Breast epithelium (tissue), 4 donors: ENCODE data around the gene IL20RA. TPM values are rescaled to one million over a fixed set of nuclear protein-coding genes. Genes with fewer than 3 reads are reported as not detected.

ENCODE experiments used
- DNase-seq, 2 donors: peaks; one replicate each; pipeline ENCODE4 v3.0.0-alpha.2; 2019; ENCODE audit warnings: low spot score in 2 of 2
- H3K27ac ChIP-seq, 2 donors: fragments of 200-600 bp; sonication (generic) in 1 of 2; one replicate each; pipeline ENCODE4 v1.5.1; 2016 to 2019; ENCODE audit warnings: mild to moderate bottlenecking in 1 of 2
- H3K27me3 ChIP-seq, 2 donors: fragments of 200-600 bp; sonication (generic) in 1 of 2; one replicate each; pipeline versions ENCODE4 v1.5.1 to v1.6.0; 2017 to 2019; ENCODE audit warnings: control low read depth in 1 of 2, mild to moderate bottlenecking in 1 of 2
- H3K36me3 ChIP-seq: fragments of 200-600 bp; one replicate; pipeline ENCODE4 v1.5.1; 2019
- H3K4me1 ChIP-seq, 2 donors: fragments of 200-600 bp; sonication (generic); one replicate each; pipeline ENCODE4 v1.5.1; 2016 to 2019; ENCODE audit warnings: control low read depth in 1 of 2
- H3K4me3 ChIP-seq, 3 donors: fragments of 200-600 bp; sonication (generic); 1 replicate in 2 of 3; 2 replicates in 1 of 3; pipeline ENCODE4 v1.5.1; 2016 to 2019; ENCODE audit warnings: mild to moderate bottlenecking in 3 of 3, moderate library complexity in 2 of 3
- H3K9me3 ChIP-seq, 2 donors: fragments of 200-600 bp; sonication (generic) in 1 of 2; one replicate each; pipeline ENCODE4 v1.5.1; 2016 to 2019; ENCODE audit warnings: control low read depth in 1 of 2
- POLR2A ChIP-seq: fragments of 450-650 bp; IDR thresholded peaks from one replicate; pipeline ENCODE4 v1.6.1; 2016; ENCODE audit warnings: antibody characterized with exemption, mild to moderate bottlenecking, moderate library complexity
- POLR2AphosphoS5 ChIP-seq, 3 donors: sonication (generic); formaldehyde crosslinking; IDR thresholded peaks; one replicate each; pipeline ENCODE4 v1.6.1; 2017; ENCODE audit warnings: antibody characterized with exemption in 3 of 3
- intact Hi-C: fragments of 100-400 bp; cut with DNase I; formaldehyde crosslinking; loops from one replicate; pipeline ENCODE4 v1.15.1; 2023; ENCODE audit warnings: low total_unique reads
- total RNA-seq, 3 donors: library from RNA; depleted of rRNA; stranded (reverse); fragments of >200 nt; gene quantifications; one replicate each; pipeline ENCODE4 v1.1.0, GENCODE V29; 2016
- TF ChIP-seq, protein P1 (sequence below), 3 donors: fragments of 450-650 bp; IDR thresholded peaks; one replicate each; pipeline ENCODE4 v1.5.1; 2016 to 2017; ENCODE audit warnings: antibody characterized with exemption in 3 of 3, mild to moderate bottlenecking in 3 of 3, moderate library complexity in 3 of 3

The IL20RA gene
- total RNA-seq, 3 donors from 2014 or later = 1.6 to 69.8 (median 49.2) TPM

DNA sequence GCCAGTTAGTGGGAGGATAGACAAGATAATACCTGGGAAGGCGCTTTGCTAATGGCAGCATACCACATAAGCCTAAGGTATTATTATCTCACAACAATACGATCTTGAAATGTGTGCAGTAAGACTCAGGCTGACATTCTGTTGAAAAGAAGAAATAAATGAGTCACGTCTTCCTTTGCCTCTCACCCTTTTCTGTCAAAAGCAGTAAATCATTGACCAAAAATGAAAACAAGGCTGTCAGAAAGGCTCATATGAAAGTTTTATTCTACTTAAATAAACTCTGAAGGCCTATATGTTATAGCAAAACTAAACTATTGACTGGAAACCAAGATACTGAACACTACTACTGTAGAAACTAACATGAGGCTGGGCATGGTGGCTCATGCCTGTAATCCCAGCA is 43.1 kb upstream of the IL20RA start:
- no peak overlapping the region for H3K4me3 ChIP-seq
- DNase-seq = no peak
- intact Hi-C loops = no loop called here
- H3K27ac ChIP-seq = no peak overlapping the region
- no peaks in the 10 kb centered on the region for H3K36me3 ChIP-seq
- TF ChIP-seq POLR2A (no peak), POLR2AphosphoS5 (IDR thresholded peaks at IDR 0.05) (no peak)
- TF ChIP-seq, protein P1, sequence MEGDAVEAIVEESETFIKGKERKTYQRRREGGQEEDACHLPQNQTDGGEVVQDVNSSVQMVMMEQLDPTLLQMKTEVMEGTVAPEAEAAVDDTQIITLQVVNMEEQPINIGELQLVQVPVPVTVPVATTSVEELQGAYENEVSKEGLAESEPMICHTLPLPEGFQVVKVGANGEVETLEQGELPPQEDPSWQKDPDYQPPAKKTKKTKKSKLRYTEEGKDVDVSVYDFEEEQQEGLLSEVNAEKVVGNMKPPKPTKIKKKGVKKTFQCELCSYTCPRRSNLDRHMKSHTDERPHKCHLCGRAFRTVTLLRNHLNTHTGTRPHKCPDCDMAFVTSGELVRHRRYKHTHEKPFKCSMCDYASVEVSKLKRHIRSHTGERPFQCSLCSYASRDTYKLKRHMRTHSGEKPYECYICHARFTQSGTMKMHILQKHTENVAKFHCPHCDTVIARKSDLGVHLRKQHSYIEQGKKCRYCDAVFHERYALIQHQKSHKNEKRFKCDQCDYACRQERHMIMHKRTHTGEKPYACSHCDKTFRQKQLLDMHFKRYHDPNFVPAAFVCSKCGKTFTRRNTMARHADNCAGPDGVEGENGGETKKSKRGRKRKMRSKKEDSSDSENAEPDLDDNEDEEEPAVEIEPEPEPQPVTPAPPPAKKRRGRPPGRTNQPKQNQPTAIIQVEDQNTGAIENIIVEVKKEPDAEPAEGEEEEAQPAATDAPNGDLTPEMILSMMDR (IDR thresholded peaks at IDR 0.05) = no peak
- H3K9me3 ChIP-seq = no peaks in the 10 kb centered on the region
- H3K4me1 ChIP-seq = no peaks in the 10 kb centered on the region
- no peaks in the 10 kb centered on the region for H3K27me3 ChIP-seq

DNA sequence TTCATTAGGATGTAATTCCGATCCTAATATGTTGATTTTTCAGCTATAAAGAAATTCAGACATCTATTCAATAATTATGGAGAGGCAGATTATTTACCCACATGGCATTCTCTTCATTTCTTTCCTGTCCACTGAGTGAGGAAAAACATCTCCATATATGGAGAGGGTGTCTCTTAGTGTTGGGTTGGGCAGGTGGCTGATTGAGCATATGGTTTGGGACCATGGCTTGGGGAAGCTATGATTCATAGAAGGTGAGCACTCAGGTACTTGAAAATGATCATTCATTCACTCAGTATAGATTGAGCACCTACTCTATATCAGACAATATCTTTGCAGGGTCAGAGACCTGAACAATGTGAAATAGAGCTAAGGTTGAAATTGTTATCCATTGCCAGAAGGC is 41.3 kb upstream of the IL20RA start:
- DNase-seq = no peak
- no peaks in the 10 kb centered on the region for H3K27me3 ChIP-seq
- no peaks in the 10 kb centered on the region for H3K9me3 ChIP-seq
- TF ChIP-seq POLR2A (no peak), POLR2AphosphoS5 (IDR thresholded peaks at IDR 0.05) (no peak)
- TF ChIP-seq, protein P1 (IDR thresholded peaks at IDR 0.05) = no peak
- intact Hi-C loops = no loop called here
- H3K4me1 ChIP-seq = no peaks in the 10 kb centered on the region
- H3K36me3 ChIP-seq = no peaks in the 10 kb centered on the region
- H3K4me3 ChIP-seq = no peak overlapping the region
- no peak overlapping the region for H3K27ac ChIP-seq

DNA sequence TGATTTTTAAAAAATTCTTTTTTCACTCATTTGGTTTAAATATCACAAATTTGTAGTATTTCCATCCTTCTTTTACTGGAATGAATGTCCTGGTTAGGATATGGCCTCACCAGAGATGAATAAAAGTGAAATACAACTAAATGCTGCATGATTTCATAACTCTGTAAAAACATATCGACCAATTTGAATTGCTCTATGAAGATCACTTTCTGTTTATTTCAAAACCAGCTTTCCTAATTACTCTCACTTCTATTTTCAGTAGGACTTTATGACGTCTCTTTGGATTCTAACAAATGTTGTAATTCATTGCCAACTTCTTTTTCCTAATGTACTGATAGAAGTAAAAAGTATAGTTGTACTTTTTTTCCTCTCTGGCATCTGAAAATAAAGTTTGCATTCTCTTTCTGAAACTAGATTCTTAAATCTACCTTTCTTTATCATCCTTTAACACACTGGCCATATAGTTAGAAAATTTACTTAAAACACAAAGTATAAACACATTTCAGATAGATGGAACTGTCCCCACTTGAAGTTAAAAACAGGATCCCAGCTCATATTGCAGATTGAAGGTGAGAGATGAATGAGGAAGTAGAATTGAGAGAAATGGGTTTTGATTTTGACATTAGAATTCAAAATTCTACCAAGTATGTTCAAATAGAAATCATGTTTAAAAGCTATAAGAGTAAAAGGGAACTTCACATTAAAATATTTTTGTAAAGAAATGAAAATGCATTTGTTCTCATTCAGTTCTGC is 40.3 kb upstream of the IL20RA start:
- Histone ChIP-seq H3K36me3 (no peaks in the 10 kb centered on the region), H3K9me3 (no peaks in the 10 kb centered on the region), H3K27ac (no peak overlapping the region), H3K4me3 (no peak overlapping the region), H3K27me3 (no peaks in the 10 kb centered on the region), H3K4me1 (no peaks in the 10 kb centered on the region)
- TF ChIP-seq POLR2A = no peak
- TF ChIP-seq, protein P1 (IDR thresholded peaks at IDR 0.05) = no peak
- TF ChIP-seq POLR2AphosphoS5 (IDR thresholded peaks at IDR 0.05) = no peak
- DNase-seq = no peak
- intact Hi-C loops = no loop called here

DNA sequence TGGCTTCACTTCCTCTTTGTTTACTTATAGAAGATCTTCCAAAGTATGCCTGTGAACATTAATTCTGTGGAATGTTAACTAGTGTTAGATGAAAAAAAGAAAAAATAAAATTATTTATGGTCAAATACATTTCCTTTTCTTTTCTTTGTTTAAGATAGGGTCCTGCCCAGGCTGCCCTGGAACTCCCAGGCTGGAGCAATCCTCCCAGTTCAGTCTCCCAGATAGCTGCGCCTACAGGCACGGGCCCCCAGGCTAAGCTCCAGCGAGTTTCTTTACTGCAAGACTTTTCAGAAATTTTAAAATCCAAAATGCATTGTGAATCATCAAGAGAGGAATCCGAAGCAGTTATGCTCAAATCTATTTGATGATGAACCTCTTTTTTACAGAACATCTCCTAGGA is 39.3 kb upstream of the IL20RA start:
- TF ChIP-seq POLR2A = no peak
- TF ChIP-seq POLR2AphosphoS5 (IDR thresholded peaks at IDR 0.05) = no peak
- TF ChIP-seq, protein P1 (IDR thresholded peaks at IDR 0.05) = no peak

DNA sequence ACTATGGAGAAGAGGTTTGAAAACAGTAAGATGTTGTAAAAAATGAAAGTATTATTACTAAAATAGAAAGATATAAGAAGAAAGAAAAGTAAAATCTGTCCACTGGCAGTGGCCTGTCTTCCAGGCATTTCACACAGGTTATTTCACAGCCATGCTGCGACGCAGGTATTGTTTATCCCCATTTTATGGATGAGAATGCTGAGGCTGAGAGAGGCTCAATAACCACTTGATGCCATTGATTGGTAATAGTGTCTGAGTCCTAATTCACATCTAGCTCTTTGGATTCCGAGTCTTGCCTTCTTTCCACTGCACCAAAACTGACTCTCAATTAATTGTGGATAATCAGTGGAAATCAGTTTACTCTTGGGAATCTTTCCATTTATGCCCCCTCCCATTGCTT is 37.2 kb upstream of the IL20RA start:
- no peaks in the 10 kb centered on the region for H3K27me3 ChIP-seq
- no peak for DNase-seq
- no peak overlapping the region for H3K27ac ChIP-seq
- intact Hi-C loops = no loop called here
- H3K4me1 ChIP-seq = no peaks in the 10 kb centered on the region
- H3K9me3 ChIP-seq = no peaks in the 10 kb centered on the region
- H3K36me3 ChIP-seq = no peaks in the 10 kb centered on the region
- TF ChIP-seq, protein P1 (IDR thresholded peaks at IDR 0.05) = no peak
- TF ChIP-seq POLR2A = no peak
- no peak for TF ChIP-seq POLR2AphosphoS5 (IDR thresholded peaks at IDR 0.05)
- H3K4me3 ChIP-seq = no peak overlapping the region

More for the DNA sequence above, 39.3 kb upstream of the IL20RA start:
- Histone ChIP-seq H3K9me3 (no peaks in the 10 kb centered on the region), H3K27me3 (no peaks in the 10 kb centered on the region), H3K36me3 (no peaks in the 10 kb centered on the region), H3K27ac (no peak overlapping the region), H3K4me1 (no peaks in the 10 kb centered on the region), H3K4me3 (no peak overlapping the region)
- no peak for DNase-seq
- intact Hi-C loops = no loop called here
